ENCODE results near the gene KLF18. TPM values are rescaled to one million over a fixed set of nuclear protein-coding genes. Genes with fewer than 3 reads are reported as not detected.
"Not testable (repeated sequence)": the region's sequence is repeated elsewhere in the genome, so short reads cannot be mapped to it uniquely, and the experiment has no call there.

Gene KLF18
- total RNA-seq, 2 donors from 2014 or later: not detected

GRCh38 chr1:44120398-44120949 lies 21.0 kb downstream of the KLF18 start:
- ATAC-seq (ENCODE audit: insufficient number of reproducible peaks, low FRiP score, low read depth): no peak

GRCh38 chr1:44119525-44119924 lies 21.9 kb downstream of the KLF18 start:
- Histone ChIP-seq H3K27ac (no peak overlapping the region), H3K9me3 (no peaks in the 10 kb centered on the region), H3K36me3 (no peaks in the 10 kb centered on the region), H3K4me3 (no peak overlapping the region), H3K27me3 (replicated peaks; ENCODE audit: insufficient read depth) (no peaks in the 10 kb centered on the region), H3K4me1 (ENCODE audit: control insufficient read depth in 1 of 2, low read depth in 2 of 2) (no peaks in the 10 kb centered on the region)
- ATAC-seq (ENCODE audit: insufficient number of reproducible peaks, low FRiP score, low read depth): no peak
- DNase-seq (ENCODE audit: low spot score): no peak
- TF ChIP-seq CTCF (IDR thresholded peaks at IDR 0.05): no peak

More at GRCh38 chr1:44120398-44120949, 21.0 kb downstream of the KLF18 start:
- Histone ChIP-seq H3K27me3 (replicated peaks; ENCODE audit: insufficient read depth) (no peaks in the 10 kb centered on the region), H3K4me1 (ENCODE audit: control insufficient read depth in 1 of 2, low read depth in 2 of 2) (no peaks in the 10 kb centered on the region), H3K36me3 (no peaks in the 10 kb centered on the region), H3K27ac (no peak overlapping the region), H3K9me3 (no peaks in the 10 kb centered on the region), H3K4me3 (no peak overlapping the region)
- no peak for DNase-seq (ENCODE audit: low spot score)
- TF ChIP-seq CTCF (IDR thresholded peaks at IDR 0.05): no peak

GRCh38 chr1:44118682-44119081 lies 22.7 kb downstream of the KLF18 start, which contains the start of gene KLF17:
KLF17 (plus strand) TSS chr1:44118821; CDS start chr1:44118908, 87 bp downstream.
- Histone ChIP-seq H3K4me3 (no peak within 1 kb of the TSS), H3K27me3 (replicated peaks; ENCODE audit: insufficient read depth) (no peaks in the 10 kb centered on the region), H3K27ac (no peak within 1 kb of the TSS), H3K9me3 (no peaks in the 10 kb centered on the region), H3K36me3 (no peaks in the 10 kb centered on the region), H3K4me1 (ENCODE audit: control insufficient read depth in 1 of 2, low read depth in 2 of 2) (no peaks in the 10 kb centered on the region)
- TF ChIP-seq CTCF (IDR thresholded peaks at IDR 0.05): no peak
- DNase-seq (ENCODE audit: low spot score) (no peak), ATAC-seq (ENCODE audit: insufficient number of reproducible peaks, low FRiP score, low read depth) (no peak)

GRCh38 chr1:44117272-44117671 lies 24.2 kb downstream of the KLF18 start:
- not testable (repeated sequence) for ATAC-seq (ENCODE audit: insufficient number of reproducible peaks, low FRiP score, low read depth); H3K36me3 ChIP-seq; H3K4me1 ChIP-seq (ENCODE audit: control insufficient read depth in 1 of 2, low read depth in 2 of 2); H3K4me3 ChIP-seq; H3K27me3 ChIP-seq (replicated peaks; ENCODE audit: insufficient read depth); H3K9me3 ChIP-seq; DNase-seq (ENCODE audit: low spot score); H3K27ac ChIP-seq

- no peaks in the 10 kb centered on the region for H3K27me3 ChIP-seq (replicated peaks; ENCODE audit: insufficient read depth)
- H3K36me3 ChIP-seq: no peaks in the 10 kb centered on the region
- no peak overlapping the region for H3K4me3 ChIP-seq
- H3K4me1 ChIP-seq (ENCODE audit: control insufficient read depth in 1 of 2, low read depth in 2 of 2): no peaks in the 10 kb centered on the region
- no peak for TF ChIP-seq CTCF (IDR thresholded peaks at IDR 0.05)
- ATAC-seq (ENCODE audit: insufficient number of reproducible peaks, low FRiP score, low read depth): no peak
- no peaks in the 10 kb centered on the region for H3K9me3 ChIP-seq
- H3K27ac ChIP-seq: no peak overlapping the region
- DNase-seq (ENCODE audit: low spot score): no peak
Observed at GRCh38 chr1:44114098-44114497, 27.3 kb downstream of the KLF18 start.

- H3K4me3 ChIP-seq: no peak overlapping the region
- H3K27me3 ChIP-seq (replicated peaks; ENCODE audit: insufficient read depth): no peaks in the 10 kb centered on the region
- no peak overlapping the region for H3K27ac ChIP-seq
- no peaks in the 10 kb centered on the region for H3K9me3 ChIP-seq
- TF ChIP-seq CTCF (IDR thresholded peaks at IDR 0.05): no peak
- H3K4me1 ChIP-seq (ENCODE audit: control insufficient read depth in 1 of 2, low read depth in 2 of 2): no peaks in the 10 kb centered on the region
- H3K36me3 ChIP-seq: no peaks in the 10 kb centered on the region
- DNase-seq (ENCODE audit: low spot score) (no peak), ATAC-seq (ENCODE audit: insufficient number of reproducible peaks, low FRiP score, low read depth) (no peak)
Observed at GRCh38 chr1:44113095-44113609, 28.3 kb downstream of the KLF18 start.
